Measurements from ENCODE around the gene SERINC3. TPM values are rescaled to one million over a fixed set of nuclear protein-coding genes. Genes with fewer than 3 reads are reported as not detected.

The SERINC3 gene
- total RNA-seq, 1 experiment from 2014 or later: 110 TPM

GRCh38 chr20:44485830-44486198 lies 36.1 kb downstream of the SERINC3 start:
- Histone ChIP-seq H3F3A (ENCODE audit: insufficient read depth, low read depth) (0 out of 2 replicates have a peak, but pooled peaks cover 5% of the 10 kb centered on the region), H3K4me3 (no peak overlapping the region), H3K27me3 (ENCODE audit: insufficient read depth, low read depth) (no peaks in the 10 kb centered on the region), H3K9me2 (ENCODE audit: insufficient read depth) (no peaks in the 10 kb centered on the region), H3K9me3 (ENCODE audit: insufficient read depth, low read depth) (no peaks in the 10 kb centered on the region), H3K4me1 (replicated peaks; ENCODE audit: insufficient read depth) (no peaks in the 10 kb centered on the region), H4K20me1 (ENCODE audit: insufficient read depth) (no peaks in the 10 kb centered on the region), H3K36me3 (ENCODE audit: low read depth) (peaks cover 26% of the 10 kb centered on the region), H3K27ac (no peak overlapping the region), H3K4me2 (no peak overlapping the region), H2AFZ (no peak overlapping the region), H3K79me2 (ENCODE audit: low read depth) (no peaks in the 10 kb centered on the region)
- ChIA-PET CTCF (no interaction called here), POLR2A (ENCODE audit: unreplicated experiment) (no interaction called here)
- no peak for DNase-seq
- intact Hi-C loops (cut with micrococcal nuclease; ENCODE audit: unreplicated experiment): no loop called here
- BruUV-seq (replicated peaks): no TSS peak
- no peak for TF ChIP-seq EZH2 (IDR thresholded peaks at IDR 0.05; ENCODE audit: low read depth)
- TF ChIP-seq CTCF (conservative IDR thresholded peaks at IDR 0.05): no peak

DNA sequence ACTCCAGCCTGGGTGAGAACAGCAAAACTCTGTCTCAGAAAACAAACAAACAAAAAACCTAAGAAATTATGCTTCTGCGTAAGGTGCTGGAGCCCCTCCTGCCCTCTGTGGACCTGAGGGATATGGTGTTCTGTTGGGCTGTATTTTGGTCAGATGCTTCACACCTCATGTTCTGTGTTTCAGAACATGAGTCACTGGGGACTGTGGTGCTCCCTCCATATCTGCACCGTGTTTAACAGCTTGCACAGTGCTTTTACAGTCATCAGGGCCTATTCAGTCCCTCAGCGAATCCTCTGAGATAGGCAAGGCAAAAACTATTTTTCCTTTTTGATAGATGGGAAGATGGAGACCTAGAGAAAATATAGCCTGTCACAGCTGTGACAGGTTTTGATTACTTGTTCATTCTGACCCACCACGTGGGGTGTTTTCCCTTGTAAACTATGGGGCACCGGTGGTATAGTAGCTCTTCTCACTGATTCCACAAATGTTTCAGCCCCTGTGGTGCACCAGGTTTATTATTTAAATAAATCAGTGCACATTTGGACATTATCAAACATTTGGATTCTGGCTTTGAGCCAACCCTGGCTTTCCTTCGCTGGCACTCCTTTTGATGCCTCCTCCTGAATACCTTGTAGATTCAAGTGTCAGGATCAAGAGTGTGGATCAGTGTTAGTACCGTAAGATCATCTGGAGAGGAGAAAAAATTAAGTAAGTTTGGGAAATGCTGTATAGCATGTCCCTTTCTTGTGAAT lies 36.6 kb downstream of the SERINC3 start:
- BruUV-seq (replicated peaks): no TSS peak
- ChIA-PET CTCF (no interaction called here), POLR2A (ENCODE audit: unreplicated experiment) (no interaction called here)
- Histone ChIP-seq H3K4me2 (no peak overlapping the region), H3F3A (ENCODE audit: insufficient read depth, low read depth) (0 out of 2 replicates have a peak, but pooled peaks cover 5% of the 10 kb centered on the region), H2AFZ (no peak overlapping the region), H3K79me2 (ENCODE audit: low read depth) (no peaks in the 10 kb centered on the region), H3K4me1 (replicated peaks; ENCODE audit: insufficient read depth) (no peaks in the 10 kb centered on the region), H3K27me3 (ENCODE audit: insufficient read depth, low read depth) (no peaks in the 10 kb centered on the region), H3K27ac (no peak overlapping the region), H3K9me3 (ENCODE audit: insufficient read depth, low read depth) (no peaks in the 10 kb centered on the region), H3K9me2 (ENCODE audit: insufficient read depth) (no peaks in the 10 kb centered on the region), H3K36me3 (ENCODE audit: low read depth) (peaks cover 22% of the 10 kb centered on the region), H4K20me1 (ENCODE audit: insufficient read depth) (no peaks in the 10 kb centered on the region), H3K4me3 (no peak overlapping the region)
- no peak for DNase-seq
- intact Hi-C loops (cut with micrococcal nuclease; ENCODE audit: unreplicated experiment): no loop called here
- no peak for TF ChIP-seq EZH2 (IDR thresholded peaks at IDR 0.05; ENCODE audit: low read depth)
- TF ChIP-seq CTCF (conservative IDR thresholded peaks at IDR 0.05): no peak

DNA sequence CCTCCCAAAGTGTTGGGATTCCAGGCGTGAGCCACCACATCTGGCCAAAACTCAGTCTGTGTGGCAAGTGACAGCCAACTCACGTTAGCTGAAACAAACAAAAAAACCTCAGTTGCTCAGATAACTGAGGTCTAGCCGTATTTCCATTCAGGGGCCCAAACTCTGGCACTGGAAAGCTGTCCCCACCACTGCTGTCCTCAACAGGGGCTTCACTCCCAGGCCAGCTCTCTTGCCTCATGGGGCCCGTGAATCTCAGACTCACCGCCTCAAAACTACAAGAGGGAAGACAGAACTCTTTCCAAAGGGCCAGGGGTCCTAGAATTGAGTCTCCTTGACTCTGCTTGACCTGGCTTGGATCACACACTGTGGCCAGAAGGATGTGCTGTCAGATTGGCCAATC lies 38.8 kb downstream of the SERINC3 start:
- no peak for DNase-seq
- no peak overlapping the region for H3K27ac ChIP-seq
- POLR2A ChIA-PET (ENCODE audit: unreplicated experiment): interaction anchor here (0.8 kb wide), 1 partner anchor 91 kb away, joined by 5 read pairs; no protein-coding TSS in a partner anchor
- no peaks in the 10 kb centered on the region for H3K27me3 ChIP-seq (ENCODE audit: insufficient read depth, low read depth)
- no peak overlapping the region for H3K4me3 ChIP-seq
- intact Hi-C loops (cut with micrococcal nuclease; ENCODE audit: unreplicated experiment): no loop called here
- BruUV-seq (replicated peaks): no TSS peak
- no peak overlapping the region for H2AFZ ChIP-seq
- peaks cover 2% of the 10 kb centered on the region; the same call in 1 of the 2 replicates for H3K36me3 ChIP-seq (ENCODE audit: low read depth)
- no peaks in the 10 kb centered on the region for H3K9me2 ChIP-seq (ENCODE audit: insufficient read depth)
- no peaks in the 10 kb centered on the region for H3K79me2 ChIP-seq (ENCODE audit: low read depth)
- CTCF ChIA-PET: no interaction called here
- no peaks in the 10 kb centered on the region for H4K20me1 ChIP-seq (ENCODE audit: insufficient read depth)
- peaks cover 8% of the 10 kb centered on the region; the same call in 1 of the 2 replicates for H3F3A ChIP-seq (ENCODE audit: insufficient read depth, low read depth)
- H3K4me1 ChIP-seq (replicated peaks; ENCODE audit: insufficient read depth): no peaks in the 10 kb centered on the region
- TF ChIP-seq CTCF (conservative IDR thresholded peaks at IDR 0.05): no peak
- no peak for TF ChIP-seq EZH2 (IDR thresholded peaks at IDR 0.05; ENCODE audit: low read depth)
- H3K4me2 ChIP-seq: no peak overlapping the region
- H3K9me3 ChIP-seq (ENCODE audit: insufficient read depth, low read depth): no peaks in the 10 kb centered on the region
